ENCODE data around the gene TMEM117.

DNA sequence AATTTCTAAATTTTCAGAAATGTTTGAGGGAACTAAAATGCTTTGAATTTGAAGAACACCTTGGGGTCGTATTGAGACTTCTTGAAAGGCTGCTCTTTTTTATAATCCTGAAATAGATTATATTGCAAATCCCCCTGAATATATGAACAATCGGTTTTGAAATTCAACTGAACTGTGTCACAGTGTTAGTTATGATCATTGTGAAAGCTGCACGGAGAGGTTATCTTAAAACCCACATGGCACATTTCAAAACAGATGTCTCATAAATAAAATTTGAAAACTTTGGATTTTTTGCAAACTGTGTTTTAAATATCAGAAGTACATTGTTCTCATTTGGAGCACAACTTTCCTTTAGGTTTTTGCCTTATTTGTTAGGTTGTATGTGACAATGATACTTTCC is 218.4 kb downstream of the TMEM117 start:
- TF ChIP-seq MAX (IDR thresholded peaks at IDR 0.05; ENCODE audit: low read depth, low read length): no peak
- TF ChIP-seq, protein P1, sequence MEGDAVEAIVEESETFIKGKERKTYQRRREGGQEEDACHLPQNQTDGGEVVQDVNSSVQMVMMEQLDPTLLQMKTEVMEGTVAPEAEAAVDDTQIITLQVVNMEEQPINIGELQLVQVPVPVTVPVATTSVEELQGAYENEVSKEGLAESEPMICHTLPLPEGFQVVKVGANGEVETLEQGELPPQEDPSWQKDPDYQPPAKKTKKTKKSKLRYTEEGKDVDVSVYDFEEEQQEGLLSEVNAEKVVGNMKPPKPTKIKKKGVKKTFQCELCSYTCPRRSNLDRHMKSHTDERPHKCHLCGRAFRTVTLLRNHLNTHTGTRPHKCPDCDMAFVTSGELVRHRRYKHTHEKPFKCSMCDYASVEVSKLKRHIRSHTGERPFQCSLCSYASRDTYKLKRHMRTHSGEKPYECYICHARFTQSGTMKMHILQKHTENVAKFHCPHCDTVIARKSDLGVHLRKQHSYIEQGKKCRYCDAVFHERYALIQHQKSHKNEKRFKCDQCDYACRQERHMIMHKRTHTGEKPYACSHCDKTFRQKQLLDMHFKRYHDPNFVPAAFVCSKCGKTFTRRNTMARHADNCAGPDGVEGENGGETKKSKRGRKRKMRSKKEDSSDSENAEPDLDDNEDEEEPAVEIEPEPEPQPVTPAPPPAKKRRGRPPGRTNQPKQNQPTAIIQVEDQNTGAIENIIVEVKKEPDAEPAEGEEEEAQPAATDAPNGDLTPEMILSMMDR (IDR thresholded peaks at IDR 0.05; ENCODE audit: low read depth, low read length): no peak
- no peak for TF ChIP-seq POLR2A (IDR thresholded peaks at IDR 0.05; ENCODE audit: extremely low read depth, insufficient read length)
- no peak for TF ChIP-seq MYC (IDR thresholded peaks at IDR 0.05; ENCODE audit: low read depth, low read length)

All from NB4 (cell line).